CD4-positive, alpha-beta T cell treated with Interleukin-12 subunit alpha and Interleukin-12 subunit beta, for 1 hour (primary cell): Measurements from ENCODE around the gene EP400.
"Not testable (repeated sequence)": the region's sequence is repeated elsewhere in the genome, so short reads cannot be mapped to it uniquely, and the experiment has no call there.

Source experiments
- DNase-seq: peaks from one replicate; pipeline ENCODE4 v3.0.0-alpha.2; 2020

EP400 gene

DNA sequence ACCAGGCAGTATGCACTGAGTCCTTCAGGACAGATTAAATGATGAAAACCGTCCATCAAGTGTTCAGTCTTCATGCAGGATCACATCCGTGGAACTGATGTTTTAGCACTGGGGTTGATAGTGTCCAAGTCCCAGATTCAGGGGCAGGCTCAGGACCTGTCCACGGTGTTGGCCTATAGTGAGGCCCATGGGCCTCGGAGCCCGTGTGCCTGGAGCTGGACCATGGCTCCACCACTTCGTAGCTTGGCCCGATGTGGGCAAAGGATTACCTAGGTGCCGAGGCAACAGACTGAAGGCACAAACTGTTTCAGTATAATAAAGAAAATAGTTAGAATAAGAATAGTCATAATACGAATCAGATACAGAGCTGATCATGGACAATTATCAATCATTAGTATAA, 152.6 kb downstream of the EP400 start:
- no peak for DNase-seq

DNA sequence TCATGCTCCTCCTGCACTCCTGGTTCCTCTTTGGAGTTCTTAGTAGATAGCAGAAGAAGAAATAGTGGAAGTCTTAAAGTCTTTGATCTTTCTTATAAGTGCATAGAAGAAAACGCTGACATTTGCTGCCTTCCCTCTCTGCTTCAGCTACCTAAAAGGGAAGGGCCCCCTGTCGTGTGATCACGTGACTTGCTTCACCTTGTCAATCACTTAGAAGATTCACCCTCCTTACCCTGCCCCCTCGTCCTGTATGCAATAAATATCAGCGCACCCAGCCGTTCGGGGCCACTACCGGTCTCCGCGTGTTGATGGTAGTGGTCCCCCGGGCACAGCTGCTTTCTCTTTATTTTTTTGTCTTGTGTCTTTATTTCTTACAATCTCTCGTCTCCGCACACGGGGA, 153.3 kb downstream of the EP400 start:
- DNase-seq, result not testable (repeated sequence)

DNA sequence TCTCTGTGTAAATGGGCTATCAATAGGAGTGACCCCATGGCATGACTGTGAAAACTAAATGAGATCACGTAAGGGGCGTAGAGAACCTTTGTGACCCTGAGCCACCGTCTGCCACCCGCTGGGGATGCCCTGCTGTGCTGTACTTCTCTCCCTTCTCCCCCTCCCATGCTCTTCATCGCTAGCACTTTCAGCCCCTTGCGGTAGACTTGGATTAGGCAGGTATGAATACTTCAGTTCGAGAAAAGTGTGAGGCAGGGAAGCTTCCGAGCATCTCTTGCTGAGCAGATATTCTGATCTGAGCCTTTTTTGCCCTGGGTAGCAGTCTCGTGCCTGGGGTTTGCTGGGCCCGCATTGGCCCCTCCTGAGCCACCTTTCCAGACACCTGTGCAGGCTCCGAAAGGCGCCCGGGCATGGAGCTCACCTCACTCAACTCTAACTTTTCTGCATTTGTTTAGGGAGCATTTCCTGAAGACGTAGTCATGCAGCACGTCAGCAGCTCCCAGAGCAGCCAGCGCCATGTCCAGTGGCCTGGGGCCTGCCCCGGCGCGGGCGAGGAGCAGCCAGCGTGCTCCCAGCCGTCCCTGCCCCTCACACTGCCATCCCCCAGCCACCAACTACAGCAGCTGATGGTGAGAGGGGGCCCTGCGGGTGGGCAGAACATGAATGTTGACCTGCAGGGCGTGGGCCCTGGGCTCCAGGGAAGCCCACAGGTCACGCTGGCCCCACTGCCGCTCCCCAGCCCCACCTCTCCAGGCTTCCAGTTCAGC, 154.0 kb downstream of the EP400 start:
- no peak for DNase-seq

DNA sequence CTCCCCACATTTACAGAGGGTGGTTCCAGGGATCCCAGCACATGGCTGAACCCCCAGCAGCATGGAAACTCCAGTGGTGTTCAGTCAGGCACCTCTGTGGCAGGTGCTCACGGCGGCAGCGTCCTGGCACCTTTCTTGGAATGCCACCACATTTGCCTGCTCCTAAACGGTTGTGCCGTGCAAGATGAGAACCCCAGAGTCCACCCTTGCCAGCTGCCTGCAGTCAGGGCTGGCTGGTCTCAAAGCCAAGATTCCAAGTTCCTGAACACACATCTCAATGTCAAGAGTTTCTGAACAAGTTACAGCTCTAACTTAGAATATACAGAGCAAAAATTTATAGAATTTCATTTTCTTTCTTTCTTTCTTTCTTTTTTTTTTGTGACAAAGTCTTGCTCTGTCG, 155.7 kb downstream of the EP400 start:
- no peak for DNase-seq

DNA sequence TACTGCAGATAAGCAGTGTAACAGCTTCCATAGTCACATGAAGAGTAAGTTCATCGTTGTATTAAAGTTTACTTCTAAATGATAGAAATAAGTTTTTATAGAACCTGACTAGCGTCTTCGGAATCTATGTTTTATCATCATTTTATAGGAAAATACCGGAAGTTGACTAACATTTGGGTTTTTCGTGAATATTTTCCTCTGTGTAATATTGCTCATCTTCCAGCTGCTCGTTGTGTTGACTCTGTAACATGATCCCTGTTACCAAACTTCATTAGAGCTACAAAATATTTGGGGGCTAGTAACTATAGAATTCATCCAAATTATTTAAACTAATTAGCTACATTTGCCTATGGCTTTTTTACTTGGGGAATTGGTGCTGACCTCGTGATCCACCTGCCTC, 157.2 kb downstream of the EP400 start:
- no peak for DNase-seq

GRCh38 chr12:132108211-132108832, 158.6 kb downstream of the EP400 start:
- DNase-seq, result no peak

DNA sequence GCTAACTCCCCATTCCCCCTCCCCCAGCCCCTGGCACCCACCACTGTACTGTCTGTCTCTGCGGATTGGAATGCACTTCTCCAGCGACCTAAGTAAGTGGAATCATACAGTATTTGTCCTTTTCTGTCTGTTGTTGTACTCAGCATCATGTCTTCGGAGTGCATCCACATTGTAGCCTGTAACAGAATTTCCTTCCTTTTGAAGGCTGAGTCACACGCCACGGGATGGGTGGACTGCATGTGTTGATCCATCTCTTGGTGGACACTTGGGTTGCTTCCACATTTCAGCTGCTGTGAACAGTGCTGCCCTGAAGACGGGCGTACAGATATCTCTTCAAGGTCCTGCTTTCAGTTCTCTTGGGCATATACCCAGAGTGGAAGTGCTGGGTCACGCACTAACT, 160.0 kb downstream of the EP400 start:
- no peak for DNase-seq

DNA sequence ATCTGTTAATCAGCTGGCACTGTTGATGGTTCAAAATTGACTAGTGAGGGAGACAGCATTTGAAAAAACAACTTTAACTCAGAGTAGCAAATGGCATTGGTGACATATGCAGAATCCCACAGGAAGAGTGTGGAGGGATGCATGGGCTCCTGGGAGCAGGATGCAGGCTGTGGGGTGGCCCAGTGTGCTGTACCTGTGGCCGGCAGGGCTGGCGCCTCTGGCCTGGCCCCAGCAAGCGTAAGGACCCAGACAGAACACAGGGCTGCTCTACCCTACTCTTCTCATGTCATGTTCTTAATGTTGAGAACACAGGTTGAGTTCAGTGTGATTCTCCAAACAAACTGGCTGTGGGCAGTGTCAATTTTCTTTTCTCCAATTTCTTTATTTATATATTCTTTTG, 160.9 kb downstream of the EP400 start:
- no peak for DNase-seq

DNA sequence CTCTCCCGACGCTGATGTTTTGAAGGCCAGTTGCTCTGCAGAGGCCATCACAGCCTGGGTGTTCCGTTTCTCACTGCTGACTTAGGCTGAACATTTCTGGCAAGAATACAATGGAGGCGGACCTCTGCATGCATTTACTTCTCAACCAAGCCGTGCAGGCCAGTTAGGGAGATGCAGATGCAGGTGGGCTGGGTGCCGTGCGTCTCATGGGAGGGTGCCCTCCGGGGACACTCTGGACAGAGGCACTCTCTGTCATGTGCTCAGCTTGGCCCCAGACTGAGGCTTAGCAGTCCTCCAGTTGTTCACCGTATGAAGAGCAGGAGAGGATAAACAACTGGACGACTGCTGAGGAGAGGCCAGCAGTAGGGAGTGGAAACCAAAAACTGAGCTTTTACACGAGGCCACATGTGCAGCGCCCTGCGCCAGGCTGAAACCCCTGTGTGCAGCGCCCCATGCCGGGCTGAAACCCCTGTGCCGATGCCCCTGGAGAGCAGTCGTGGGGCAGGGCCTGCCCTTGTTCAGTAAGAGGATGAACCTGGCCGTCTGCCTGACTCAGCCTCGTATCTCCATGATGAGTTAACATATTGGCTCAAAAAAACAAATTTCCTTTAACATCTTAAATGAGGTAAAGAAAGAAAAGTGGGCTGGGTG, 162.0 kb downstream of the EP400 start:
- no peak for DNase-seq

- no peak for DNase-seq
These were observed 164.9 kb downstream of the EP400 start for GRCh38 chr12:132114667-132115066.

GRCh38 chr12:132115500-132115899, 165.8 kb downstream of the EP400 start:
- DNase-seq, result no peak

DNA sequence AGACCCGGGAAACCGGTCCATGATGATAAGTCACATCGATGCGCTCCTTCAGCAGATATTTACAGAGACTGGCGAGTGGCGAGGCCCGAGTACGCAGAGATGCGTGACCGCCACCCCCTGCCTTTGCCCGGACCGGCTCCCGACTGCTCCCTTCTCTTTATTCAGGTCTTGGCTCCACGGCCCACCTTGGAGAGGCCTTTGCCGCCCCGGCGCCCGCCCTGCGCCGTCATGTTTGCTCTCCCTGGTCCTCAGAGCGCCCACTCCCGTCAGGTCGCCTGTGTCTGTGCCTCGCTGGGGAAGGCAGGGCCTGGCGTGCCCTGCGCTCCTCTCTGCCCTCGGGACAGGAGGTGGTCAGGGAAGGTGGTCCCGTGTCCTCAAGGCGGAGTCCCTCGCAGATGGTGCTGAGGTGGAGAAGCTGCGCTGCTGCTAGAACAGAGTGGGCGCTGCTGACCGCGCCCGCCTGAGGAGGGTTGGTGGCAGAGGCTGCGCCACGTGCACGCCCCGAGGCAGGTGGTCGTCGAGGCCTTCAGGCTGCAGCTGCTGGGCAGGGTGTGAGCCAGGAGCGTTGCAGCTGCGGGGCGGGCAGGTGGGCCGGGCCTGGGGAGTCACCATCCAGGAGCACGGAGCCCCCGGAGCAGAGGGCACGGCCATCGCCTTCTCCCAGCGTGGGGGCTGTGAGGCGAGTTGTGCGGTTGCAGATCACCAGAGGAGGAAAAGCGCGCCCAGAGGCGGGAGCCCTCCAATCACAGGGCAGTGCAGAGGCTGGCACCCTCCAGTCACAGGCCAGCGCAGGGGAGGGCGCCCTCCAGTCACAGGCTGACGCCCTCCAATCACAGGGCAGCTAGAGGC, 167.2 kb downstream of the EP400 start:
- DNase-seq, result no peak

GRCh38 chr12:132117558-132117875, 167.8 kb downstream of the EP400 start:
- no peak for DNase-seq

DNA sequence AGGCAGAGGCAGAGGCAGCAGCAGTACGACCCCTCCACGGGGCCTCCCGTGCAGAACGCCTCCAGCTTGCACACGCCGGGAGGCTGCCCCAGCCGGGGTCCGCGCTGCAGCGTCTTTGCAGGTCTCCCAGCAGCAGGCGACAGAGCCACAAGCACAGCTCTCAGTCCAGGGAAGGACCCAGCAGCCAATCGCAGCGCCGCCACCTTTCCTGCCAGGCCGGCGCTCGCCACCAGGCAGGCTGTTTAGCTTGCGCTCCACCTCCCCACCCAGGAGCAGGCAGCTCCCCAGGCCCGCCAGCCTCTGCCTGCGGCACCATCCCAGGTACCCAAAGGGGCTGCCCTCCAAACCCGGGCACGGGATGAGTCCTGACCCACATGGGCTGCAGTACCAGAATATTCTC, 169.1 kb downstream of the EP400 start:
- DNase-seq, result no peak

DNA sequence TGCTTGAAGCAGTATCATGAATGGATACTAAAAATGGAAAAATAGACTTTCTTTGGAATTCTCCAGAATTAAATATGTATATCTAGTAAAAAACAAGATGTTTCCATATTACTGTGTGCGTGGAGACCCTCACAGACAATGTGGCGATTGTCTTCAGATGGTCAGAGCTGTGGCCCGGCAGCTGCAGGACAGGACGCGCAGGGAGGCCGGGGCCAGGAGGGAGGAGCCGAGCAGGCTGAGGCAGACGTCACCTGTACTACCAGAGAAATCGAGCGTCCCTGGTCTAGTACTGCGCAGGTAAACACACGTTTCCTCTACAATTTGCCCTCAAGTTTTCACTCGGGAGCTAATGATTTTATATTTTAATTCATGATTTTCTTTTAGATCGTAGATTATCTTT, 171.5 kb downstream of the EP400 start:
- no peak for DNase-seq

GRCh38 chr12:132123970-132124765, 174.4 kb downstream of the EP400 start:
- no peak for DNase-seq

- no peak for DNase-seq
These were observed 175.2 kb downstream of the EP400 start for GRCh38 chr12:132124766-132125425.

- DNase-seq, result no peak
These were observed 176.0 kb downstream of the EP400 start for GRCh38 chr12:132125736-132126135.

DNA sequence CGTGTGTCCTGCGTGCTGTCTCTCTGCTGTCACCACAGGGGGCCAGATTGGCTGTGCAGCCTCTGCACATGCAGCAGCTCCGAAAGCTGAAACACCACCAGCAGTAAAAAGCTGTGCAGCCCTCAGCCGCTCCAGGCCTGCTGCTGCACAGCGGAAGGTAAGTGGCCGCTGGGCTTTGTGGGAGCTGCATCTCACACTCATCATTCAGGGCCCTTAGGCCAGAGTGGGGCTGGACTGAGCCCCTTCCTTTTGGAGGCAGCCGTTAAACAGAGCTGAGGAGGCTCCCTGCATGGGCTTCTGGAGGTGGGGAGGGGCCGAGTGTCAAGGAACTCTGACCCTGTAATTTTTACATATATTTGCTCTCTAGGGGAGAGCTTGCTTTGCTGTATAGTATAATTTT, 177.3 kb downstream of the EP400 start:
- no peak for DNase-seq

GRCh38 chr12:132129007-132129406, 179.3 kb downstream of the EP400 start:
- no peak for DNase-seq

DNA sequence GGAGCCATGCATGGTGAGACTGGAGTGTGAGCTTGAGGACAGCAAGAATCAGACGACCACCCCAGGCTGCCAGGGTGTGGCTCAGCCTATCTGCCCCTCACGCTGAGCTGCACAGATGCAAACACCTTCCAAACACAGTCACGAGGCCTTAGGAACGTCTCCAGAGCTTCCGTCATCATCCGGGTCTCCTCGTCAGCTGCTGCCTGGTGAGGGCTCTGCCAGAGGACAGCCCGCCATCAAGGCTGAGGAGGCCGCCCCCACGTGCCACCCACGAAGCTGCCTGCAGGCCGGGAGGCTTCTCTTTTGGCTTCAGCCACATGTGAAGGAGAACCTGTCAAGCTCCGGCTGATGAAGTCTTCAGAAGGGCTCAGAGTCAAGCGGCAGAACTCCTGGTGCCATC, 180.9 kb downstream of the EP400 start:
- DNase-seq, result no peak
